Activated naive CD8-positive, alpha-beta T cell treated with anti-CD3 and anti-CD28 coated beads, Interleukin-2, amount 10 ng/mL, durations not matched to agents 7 days and 5 days (primary cell): ENCODE results near the gene NPLOC4. TPM values are rescaled to one million over a fixed set of nuclear protein-coding genes. Genes with fewer than 3 reads are reported as not detected.
A peak's percentile ranks its signal among the peaks of the same experiment; 100 is the strongest.

Source experiments
- ATAC-seq: fragments of 150-1000 bp; cut with Tn5 transposase; one replicate; pipeline ENCODE4 v1.10.0; 2021; ENCODE audit warnings: low read depth, moderate library complexity
- POLR2A ChIA-PET: fragments of 350-600 bp; sonication (Branson Sonifier 250); formaldehyde crosslinking; loops from one replicate; lab custom pipeline; 2021; ENCODE audit warnings: antibody characterized with exemption; lab: Charles Lee
- DNase-seq: peaks from one replicate; pipeline ENCODE4 v3.0.0; 2021
- H3K27ac Mint-ChIP-seq: one replicate; pipeline ENCODE4 v1.8.0; 2022; ENCODE audit warnings: mild to moderate bottlenecking, mixed read lengths
- H3K27me3 Mint-ChIP-seq: one replicate; pipeline ENCODE4 v1.8.0; 2022; ENCODE audit warnings: mild to moderate bottlenecking, moderate library complexity, mixed read lengths
- H3K36me3 Mint-ChIP-seq: one replicate; pipeline ENCODE4 v1.8.0; 2021; ENCODE audit warnings: mild to moderate bottlenecking, mixed read lengths
- H3K4me1 Mint-ChIP-seq: one replicate; pipeline ENCODE4 v1.8.0; 2021; ENCODE audit warnings: mixed read lengths
- H3K4me3 Mint-ChIP-seq: one replicate; pipeline ENCODE4 v1.8.0; 2022; ENCODE audit warnings: mild to moderate bottlenecking, moderate library complexity, mixed read lengths
- H3K9me3 Mint-ChIP-seq: one replicate; pipeline ENCODE4 v1.8.0; 2021; ENCODE audit warnings: mixed read lengths
- total RNA-seq, 2 experiments: library from RNA; stranded (reverse); gene quantifications; one replicate each; pipeline ENCODE4 v1.2.3, GENCODE V29; 2021

Gene NPLOC4
- total RNA-seq, 2 experiments from 2014 or later, result 96.9 to 109 TPM

- POLR2A ChIA-PET, result interaction anchor here (2.8 kb wide), 1 partner anchor 9 kb away, joined by 9 read pairs; the partner anchor contains the start of genes ARL16 and HGS
- DNase-seq, result no peak
- ATAC-seq, result no peak
- Mint-ChIP-seq H3K4me1 (peaks cover 3% of the 10 kb centered on the region), H3K27me3 (no peaks in the 10 kb centered on the region), H3K9me3 (no peaks in the 10 kb centered on the region), H3K27ac (no peak overlapping the region), H3K4me3 (no peak overlapping the region), H3K36me3 (peaks cover 7% of the 10 kb centered on the region)
These were observed 36.8 kb upstream of the NPLOC4 start for GRCh38 chr17:81673561-81674258.

GRCh38 chr17:81672954-81673353, 36.0 kb upstream of the NPLOC4 start:
- H3K9me3 Mint-ChIP-seq, result no peaks in the 10 kb centered on the region
- no peak overlapping the region for H3K4me3 Mint-ChIP-seq
- peaks cover 10% of the 10 kb centered on the region for H3K36me3 Mint-ChIP-seq
- POLR2A ChIA-PET, result interaction anchor here (1.1 kb wide), 1 partner anchor 11 kb away, joined by 3 read pairs; the partner anchor contains the start of genes ARL16 and HGS
- H3K27me3 Mint-ChIP-seq, result no peaks in the 10 kb centered on the region
- no peak overlapping the region for H3K27ac Mint-ChIP-seq
- H3K4me1 Mint-ChIP-seq, result peaks cover 10% of the 10 kb centered on the region
- ATAC-seq (no peak), DNase-seq (no peak)

GRCh38 chr17:81672504-81672903, 35.6 kb upstream of the NPLOC4 start:
- no peak overlapping the region for H3K4me3 Mint-ChIP-seq
- H3K27me3 Mint-ChIP-seq, result no peaks in the 10 kb centered on the region
- H3K4me1 Mint-ChIP-seq, result peaks cover 14% of the 10 kb centered on the region
- ATAC-seq, result no peak
- H3K27ac Mint-ChIP-seq, result no peak overlapping the region
- H3K36me3 Mint-ChIP-seq, result peaks cover 13% of the 10 kb centered on the region
- no peak for DNase-seq
- no peaks in the 10 kb centered on the region for H3K9me3 Mint-ChIP-seq
- POLR2A ChIA-PET, result interaction anchor here (1.1 kb wide), 1 partner anchor 11 kb away, joined by 3 read pairs; the partner anchor contains the start of genes ARL16 and HGS

- DNase-seq, result no peak
- no peak for ATAC-seq
- H3K4me1 Mint-ChIP-seq, result peaks cover 37% of the 10 kb centered on the region
- H3K4me3 Mint-ChIP-seq, result peak overlapping the region; percentile 90
- POLR2A ChIA-PET, result interaction anchor here (0.7 to 4.2 kb wide), 4 partner anchors 16 to 35 kb away, joined by 4 to 54 read pairs (median 6); partner anchors contain the start of genes ARL16, HGS, MRPL12 and NPLOC4
- H3K27me3 Mint-ChIP-seq, result no peaks in the 10 kb centered on the region
- no peaks in the 10 kb centered on the region for H3K9me3 Mint-ChIP-seq
- peak overlapping the region; percentile 56 for H3K27ac Mint-ChIP-seq
- peaks cover 18% of the 10 kb centered on the region for H3K36me3 Mint-ChIP-seq
These were observed 30.8 kb upstream of the NPLOC4 start for GRCh38 chr17:81667754-81668153.

- peak within 1 kb of the TSS; percentile 90 for H3K4me3 Mint-ChIP-seq
- no peaks in the 10 kb centered on the region for H3K9me3 Mint-ChIP-seq
- H3K4me1 Mint-ChIP-seq, result peaks cover 43% of the 10 kb centered on the region
- H3K36me3 Mint-ChIP-seq, result peaks cover 18% of the 10 kb centered on the region
- POLR2A ChIA-PET, result interaction anchor here (0.6 to 4.2 kb wide), 9 partner anchors 9 to 115 kb away, joined by 3 to 54 read pairs (median 6); partner anchors contain the start of genes ARL16, FAAP100, HGS and MRPL12
- DNase-seq, result peak; percentile 93
- ATAC-seq, result peak; percentile 89
- H3K27ac Mint-ChIP-seq, result peak within 1 kb of the TSS; percentile 98
- H3K27me3 Mint-ChIP-seq, result no peaks in the 10 kb centered on the region
These were observed 29.7 kb upstream of the NPLOC4 start, which contains the start of the genes CCDC137 and OXLD1 for GRCh38 chr17:81666342-81667191. TSS of gene CCDC137 (plus strand) at chr17:81666737. CDS start at chr17:81666767, 30 bp downstream. TSS of gene OXLD1 (minus strand) at chr17:81666605. CDS start at chr17:81666577, 28 bp downstream.

GRCh38 chr17:81666092-81666341, 29.1 kb upstream of the NPLOC4 start:
- no peaks in the 10 kb centered on the region for H3K27me3 Mint-ChIP-seq
- H3K36me3 Mint-ChIP-seq, result peaks cover 15% of the 10 kb centered on the region
- ATAC-seq (peak; percentile 32), DNase-seq (no peak)
- H3K9me3 Mint-ChIP-seq, result no peaks in the 10 kb centered on the region
- POLR2A ChIA-PET, result interaction anchor here (0.6 to 4.2 kb wide), 10 partner anchors 9 to 114 kb away, joined by 3 to 54 read pairs (median 9); partner anchors contain the start of genes ARL16, FAAP100, HGS and MRPL12
- peak overlapping the region; percentile 90 for H3K4me3 Mint-ChIP-seq
- H3K27ac Mint-ChIP-seq, result peak overlapping the region; percentile 98
- peaks cover 43% of the 10 kb centered on the region for H3K4me1 Mint-ChIP-seq

- peak; percentile 27 for ATAC-seq
- POLR2A ChIA-PET, result interaction anchor here (0.6 to 4.2 kb wide), 12 partner anchors 8 to 113 kb away, joined by 3 to 54 read pairs (median 6); partner anchors contain the start of genes ARL16, FAAP100, HGS and MRPL12
- no peaks in the 10 kb centered on the region for H3K27me3 Mint-ChIP-seq
These were observed 28.5 kb upstream of the NPLOC4 start for GRCh38 chr17:81665205-81666091.

GRCh38 chr17:81664051-81664470, 27.1 kb upstream of the NPLOC4 start:
- peaks cover 13% of the 10 kb centered on the region for H3K36me3 Mint-ChIP-seq
- POLR2A ChIA-PET, result interaction anchor here (0.6 to 3.6 kb wide), 7 partner anchors 10 to 1050 kb away, joined by 3 to 45 read pairs (median 6); partner anchors contain the start of genes ARL16, HGS, NPLOC4 and TSPAN10
- ATAC-seq (no peak), DNase-seq (no peak)
- H3K27ac Mint-ChIP-seq, result peak overlapping the region; percentile 95
- H3K4me3 Mint-ChIP-seq, result no peak overlapping the region
- peaks cover 43% of the 10 kb centered on the region for H3K4me1 Mint-ChIP-seq
- H3K9me3 Mint-ChIP-seq, result no peaks in the 10 kb centered on the region
- no peaks in the 10 kb centered on the region for H3K27me3 Mint-ChIP-seq

More at GRCh38 chr17:81665205-81666091, 28.5 kb upstream of the NPLOC4 start:
- peak overlapping the region; percentile 98 for H3K27ac Mint-ChIP-seq
- H3K9me3 Mint-ChIP-seq, result no peaks in the 10 kb centered on the region
- peaks cover 43% of the 10 kb centered on the region for H3K4me1 Mint-ChIP-seq
- H3K36me3 Mint-ChIP-seq, result peaks cover 15% of the 10 kb centered on the region
- peak; percentile 64 for DNase-seq
- peak overlapping the region; percentile 90 for H3K4me3 Mint-ChIP-seq

- no peak overlapping the region for H3K4me3 Mint-ChIP-seq
- no peak for DNase-seq
- POLR2A ChIA-PET, result interaction anchor here (0.8 to 1.5 kb wide), 4 partner anchors 9 to 612 kb away, joined by 3 to 18 read pairs (median 4); partner anchors contain the start of genes MRPL12, NPLOC4 and TSPAN10
- ATAC-seq, result no peak
- H3K36me3 Mint-ChIP-seq, result peaks cover 6% of the 10 kb centered on the region
- peak overlapping the region; percentile 19 for H3K27ac Mint-ChIP-seq
- H3K9me3 Mint-ChIP-seq, result no peaks in the 10 kb centered on the region
- no peaks in the 10 kb centered on the region for H3K27me3 Mint-ChIP-seq
- H3K4me1 Mint-ChIP-seq, result peaks cover 33% of the 10 kb centered on the region
These were observed 25.1 kb upstream of the NPLOC4 start for GRCh38 chr17:81662002-81662401.

- no peak for DNase-seq
- Mint-ChIP-seq H3K9me3 (no peaks in the 10 kb centered on the region), H3K36me3 (peaks cover 3% of the 10 kb centered on the region), H3K27ac (no peak overlapping the region), H3K4me1 (peaks cover 30% of the 10 kb centered on the region), H3K4me3 (no peak overlapping the region), H3K27me3 (no peaks in the 10 kb centered on the region)
- no peak for ATAC-seq
- POLR2A ChIA-PET, result interaction anchor here (0.6 to 1.0 kb wide), 3 partner anchors 14 to 152 kb away, joined by 3 read pairs; partner anchors contain the start of genes ARL16 and HGS
These were observed 23.5 kb upstream of the NPLOC4 start for GRCh38 chr17:81660441-81660840.

GRCh38 chr17:81659038-81659437, 22.1 kb upstream of the NPLOC4 start:
- no peak overlapping the region for H3K4me3 Mint-ChIP-seq
- H3K27ac Mint-ChIP-seq, result no peak overlapping the region
- no peaks in the 10 kb centered on the region for H3K36me3 Mint-ChIP-seq
- ATAC-seq (no peak), DNase-seq (no peak)
- H3K27me3 Mint-ChIP-seq, result no peaks in the 10 kb centered on the region
- H3K9me3 Mint-ChIP-seq, result no peaks in the 10 kb centered on the region
- POLR2A ChIA-PET, result no interaction called here
- peaks cover 19% of the 10 kb centered on the region for H3K4me1 Mint-ChIP-seq

GRCh38 chr17:81656835-81657234, 19.9 kb upstream of the NPLOC4 start:
- peak overlapping the region; percentile 64 for H3K27ac Mint-ChIP-seq
- peak overlapping the region; percentile 32 for H3K4me3 Mint-ChIP-seq
- H3K27me3 Mint-ChIP-seq, result no peaks in the 10 kb centered on the region
- DNase-seq (no peak), ATAC-seq (no peak)
- no peaks in the 10 kb centered on the region for H3K9me3 Mint-ChIP-seq
- POLR2A ChIA-PET, result interaction anchor here (2.2 kb wide), 1 partner anchor 9 kb away, joined by 14 read pairs; the partner anchor contains the start of genes CCDC137 and OXLD1
- peaks cover 17% of the 10 kb centered on the region for H3K4me1 Mint-ChIP-seq
- H3K36me3 Mint-ChIP-seq, result peaks cover 2% of the 10 kb centered on the region
